Hepatocyte (in vitro differentiated cells): ENCODE data around the gene STT3A.

ENCODE experiments used
- EZH2 ChIP-seq: fragments of 200-600 bp; sonication (generic); IDR thresholded peaks from 2 replicates; pipeline ENCODE4 v1.6.1; 2016; ENCODE audit warnings: antibody characterized with exemption, mild to moderate bottlenecking, borderline replicate concordance
- EZH2phosphoT487 ChIP-seq: fragments of 200-600 bp; sonication (generic); IDR thresholded peaks from one replicate; pipeline ENCODE4 v1.6.1; 2018; ENCODE audit warnings: antibody characterized with exemption, mild to moderate bottlenecking, low read depth, moderate library complexity; ENCODE audit not compliant: unreplicated experiment, severe bottlenecking
- TF ChIP-seq, protein P1 (sequence below): fragments of 200-600 bp; sonication (generic); IDR thresholded peaks from 2 replicates; pipeline ENCODE4 v1.5.1; 2016; ENCODE audit warnings: antibody characterized with exemption, mild to moderate bottlenecking; ENCODE audit not compliant: poor library complexity

DNA sequence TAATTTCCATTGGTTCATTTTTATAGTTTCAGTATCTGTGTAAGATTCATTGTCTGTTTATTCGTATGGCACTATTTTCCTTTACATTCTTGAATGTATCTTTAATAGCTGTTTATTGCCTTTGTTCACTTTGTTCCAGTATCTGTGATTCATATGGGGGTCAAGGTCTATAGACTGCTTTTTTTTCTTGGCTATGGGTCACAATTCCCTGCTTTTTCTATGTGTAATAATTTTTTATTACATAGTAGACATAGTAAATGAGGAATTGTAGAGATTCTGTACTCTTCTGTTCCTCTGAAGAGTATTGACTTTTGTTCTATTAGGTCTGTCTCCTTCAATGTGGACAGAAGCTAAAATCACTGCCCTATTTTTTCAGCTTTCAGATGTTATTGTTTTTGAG, 77.5 kb downstream of the STT3A start:
- TF ChIP-seq, protein P1, sequence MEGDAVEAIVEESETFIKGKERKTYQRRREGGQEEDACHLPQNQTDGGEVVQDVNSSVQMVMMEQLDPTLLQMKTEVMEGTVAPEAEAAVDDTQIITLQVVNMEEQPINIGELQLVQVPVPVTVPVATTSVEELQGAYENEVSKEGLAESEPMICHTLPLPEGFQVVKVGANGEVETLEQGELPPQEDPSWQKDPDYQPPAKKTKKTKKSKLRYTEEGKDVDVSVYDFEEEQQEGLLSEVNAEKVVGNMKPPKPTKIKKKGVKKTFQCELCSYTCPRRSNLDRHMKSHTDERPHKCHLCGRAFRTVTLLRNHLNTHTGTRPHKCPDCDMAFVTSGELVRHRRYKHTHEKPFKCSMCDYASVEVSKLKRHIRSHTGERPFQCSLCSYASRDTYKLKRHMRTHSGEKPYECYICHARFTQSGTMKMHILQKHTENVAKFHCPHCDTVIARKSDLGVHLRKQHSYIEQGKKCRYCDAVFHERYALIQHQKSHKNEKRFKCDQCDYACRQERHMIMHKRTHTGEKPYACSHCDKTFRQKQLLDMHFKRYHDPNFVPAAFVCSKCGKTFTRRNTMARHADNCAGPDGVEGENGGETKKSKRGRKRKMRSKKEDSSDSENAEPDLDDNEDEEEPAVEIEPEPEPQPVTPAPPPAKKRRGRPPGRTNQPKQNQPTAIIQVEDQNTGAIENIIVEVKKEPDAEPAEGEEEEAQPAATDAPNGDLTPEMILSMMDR = no peak
- no peak for TF ChIP-seq EZH2
- TF ChIP-seq EZH2phosphoT487 = no peak
